ENCODE results near the gene BCAS3.

Gene BCAS3

GRCh38 chr17:61371606-61372005, 694.0 kb downstream of the BCAS3 start:
- Histone ChIP-seq H3K36me3 (ENCODE audit: insufficient read depth, low read length) (no peaks in the 10 kb centered on the region), H4K20me1 (ENCODE audit: insufficient read depth, low read length) (no peaks in the 10 kb centered on the region), H3K9ac (ENCODE audit: low read length) (no peak overlapping the region), H3K4me1 (ENCODE audit: insufficient read depth, low read length, severe bottlenecking) (peaks cover 15% of the 10 kb centered on the region), H3K4me3 (ENCODE audit: low read depth, low read length, poor library complexity, severe bottlenecking) (no peak overlapping the region), H3F3A (ENCODE audit: insufficient read depth, low read length) (no peaks in the 10 kb centered on the region), H2AFZ (ENCODE audit: low read length) (no peak overlapping the region), H3K9me3 (ENCODE audit: low read length) (no peaks in the 10 kb centered on the region), H3K4me2 (ENCODE audit: low read length) (no peak overlapping the region), H3K79me2 (ENCODE audit: insufficient read depth, low read length) (no peaks in the 10 kb centered on the region), H3K27me3 (ENCODE audit: insufficient read depth, low read length) (no peaks in the 10 kb centered on the region), H3K27ac (ENCODE audit: low read depth, low read length, poor library complexity, severe bottlenecking) (no peak overlapping the region), H3K9me2 (ENCODE audit: low read depth, low read length) (no peaks in the 10 kb centered on the region)
- TF ChIP-seq CTCF (IDR thresholded peaks at IDR 0.05; ENCODE audit: low read length): no peak
- no peak for TF ChIP-seq EZH2 (IDR thresholded peaks at IDR 0.05; ENCODE audit: borderline replicate concordance, low read length)

- no peaks in the 10 kb centered on the region for H3K9me3 ChIP-seq (ENCODE audit: low read length)
- H3K27ac ChIP-seq (ENCODE audit: low read depth, low read length, poor library complexity, severe bottlenecking): no peak overlapping the region
- no peak overlapping the region for H3K9ac ChIP-seq (ENCODE audit: low read length)
- no peaks in the 10 kb centered on the region for H3K79me2 ChIP-seq (ENCODE audit: insufficient read depth, low read length)
- no peak overlapping the region for H3K4me2 ChIP-seq (ENCODE audit: low read length)
- H3K36me3 ChIP-seq (ENCODE audit: insufficient read depth, low read length): no peaks in the 10 kb centered on the region
- no peaks in the 10 kb centered on the region for H3K27me3 ChIP-seq (ENCODE audit: insufficient read depth, low read length)
- no peaks in the 10 kb centered on the region for H3K9me2 ChIP-seq (ENCODE audit: low read depth, low read length)
- TF ChIP-seq EZH2 (IDR thresholded peaks at IDR 0.05; ENCODE audit: borderline replicate concordance, low read length): no peak
- TF ChIP-seq CTCF (IDR thresholded peaks at IDR 0.05; ENCODE audit: low read length): no peak
- H3K4me3 ChIP-seq (ENCODE audit: low read depth, low read length, poor library complexity, severe bottlenecking): no peak overlapping the region
- no peaks in the 10 kb centered on the region for H4K20me1 ChIP-seq (ENCODE audit: insufficient read depth, low read length)
- H2AFZ ChIP-seq (ENCODE audit: low read length): no peak overlapping the region
- peaks cover 15% of the 10 kb centered on the region for H3K4me1 ChIP-seq (ENCODE audit: insufficient read depth, low read length, severe bottlenecking)
- H3F3A ChIP-seq (ENCODE audit: insufficient read depth, low read length): no peaks in the 10 kb centered on the region
Observed at GRCh38 chr17:61372436-61372835, 694.8 kb downstream of the BCAS3 start.

- peaks cover 15% of the 10 kb centered on the region for H3K4me1 ChIP-seq (ENCODE audit: insufficient read depth, low read length, severe bottlenecking)
- H3K27me3 ChIP-seq (ENCODE audit: insufficient read depth, low read length): no peaks in the 10 kb centered on the region
- H3F3A ChIP-seq (ENCODE audit: insufficient read depth, low read length): no peaks in the 10 kb centered on the region
- H2AFZ ChIP-seq (ENCODE audit: low read length): no peak overlapping the region
- H3K4me3 ChIP-seq (ENCODE audit: low read depth, low read length, poor library complexity, severe bottlenecking): no peak overlapping the region
- no peaks in the 10 kb centered on the region for H3K36me3 ChIP-seq (ENCODE audit: insufficient read depth, low read length)
- no peak overlapping the region for H3K27ac ChIP-seq (ENCODE audit: low read depth, low read length, poor library complexity, severe bottlenecking)
- no peaks in the 10 kb centered on the region for H3K79me2 ChIP-seq (ENCODE audit: insufficient read depth, low read length)
- no peak overlapping the region for H3K9ac ChIP-seq (ENCODE audit: low read length)
- H3K9me3 ChIP-seq (ENCODE audit: low read length): no peaks in the 10 kb centered on the region
- no peak for TF ChIP-seq CTCF (IDR thresholded peaks at IDR 0.05; ENCODE audit: low read length)
- TF ChIP-seq EZH2 (IDR thresholded peaks at IDR 0.05; ENCODE audit: borderline replicate concordance, low read length): no peak
- H3K4me2 ChIP-seq (ENCODE audit: low read length): no peak overlapping the region
- no peaks in the 10 kb centered on the region for H4K20me1 ChIP-seq (ENCODE audit: insufficient read depth, low read length)
- H3K9me2 ChIP-seq (ENCODE audit: low read depth, low read length): no peaks in the 10 kb centered on the region
Observed at GRCh38 chr17:61376931-61377838, 699.5 kb downstream of the BCAS3 start.

All from OCI-LY1 (cell line).